ENCODE results near the gene FAXDC2. TPM values are rescaled to one million over a fixed set of nuclear protein-coding genes. Genes with fewer than 3 reads are reported as not detected.

The FAXDC2 gene
- total and polyA plus RNA-seq, 2 of the 8 experiments (the other 6 are each of a cell fraction or from before 2014, with no cell fraction given): 3.7 to 5.9 TPM

DNA sequence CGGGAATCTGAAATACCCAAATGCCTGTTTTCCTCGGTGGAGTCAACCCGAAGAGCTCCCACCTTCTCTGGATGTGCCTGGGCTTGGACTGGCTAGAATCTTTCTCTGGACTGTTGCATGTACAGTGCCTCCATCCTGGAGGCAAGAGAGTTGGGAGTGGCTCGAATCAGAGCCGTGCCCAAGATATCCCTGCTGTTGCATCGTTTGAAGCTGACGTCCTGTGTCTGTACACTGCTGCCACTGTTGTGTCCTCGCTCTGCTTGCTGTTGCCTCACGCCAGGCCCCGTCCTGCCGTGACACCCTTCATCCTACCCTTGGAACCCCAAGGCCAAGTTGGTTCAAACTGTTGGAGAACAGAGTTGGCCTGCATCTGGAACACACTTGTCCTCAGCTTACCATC, 35.4 kb downstream of the FAXDC2 start:
- ChIA-PET CTCF (ENCODE audit: partially characterized antibody) (interaction anchor here (1.6 to 3.4 kb wide), 2 partner anchors 9 to 165 kb away, joined by 3 to 12 read pairs; no protein-coding TSS in a partner anchor), POLR2A (ENCODE audit: partially characterized antibody) (interaction anchor here (1.0 kb wide), 1 partner anchor 27 kb away, joined by 3 read pairs; no protein-coding TSS in a partner anchor)
- H2AK5ac ChIP-seq (ENCODE audit: low read depth, low read length): no peak overlapping the region

More for the DNA sequence above, 35.4 kb downstream of the FAXDC2 start:
- Histone ChIP-seq H3K23me2 (ENCODE audit: low read depth, low read length) (no peaks in the 10 kb centered on the region), H3K9me3 (ENCODE audit: insufficient read depth in 2 of 2, low read depth in 1 of 2, low read length in 1 of 2) (no peaks in the 10 kb centered on the region), H4K91ac (replicated peaks; ENCODE audit: insufficient read length, low read length) (no peak overlapping the region), H3K27ac (ENCODE audit: low read depth, low read length) (no peak overlapping the region), H4K20me1 (replicated peaks in 1 of 2; ENCODE audit: control insufficient read depth in 1 of 2, insufficient read depth in 2 of 2, low read length in 2 of 2) (peaks cover 4 to 17% of the 10 kb centered on the region in 2 experiments), H3K23ac (ENCODE audit: insufficient read length) (no peak overlapping the region), H3K14ac (ENCODE audit: insufficient read length) (no peak overlapping the region), H3K56ac (replicated peaks; ENCODE audit: insufficient read length, low read depth, low read length) (no peak overlapping the region), H2BK120ac (replicated peaks; ENCODE audit: low read depth, low read length) (no peak overlapping the region), H3K79me2 (ENCODE audit: control insufficient read depth in 1 of 2, insufficient read depth in 2 of 2, low read length in 2 of 2) (peaks cover 0 to 8% of the 10 kb centered on the region in 2 experiments; a peak in 1 of 4 replicates), H3K4me2 (ENCODE audit: insufficient read depth in 1 of 2, low read depth in 2 of 2, low read length in 2 of 2) (no peak overlapping the region), H4K5ac (ENCODE audit: insufficient read length, low read depth, low read length) (no peak overlapping the region), H3K4me3 (ENCODE audit: extremely low read depth in 1 of 4, insufficient read depth in 2 of 4, low read depth in 3 of 4, low read length in 4 of 4) (no peak overlapping the region), H2BK15ac (ENCODE audit: low read length) (no peak overlapping the region), H2BK20ac (ENCODE audit: low read length) (no peak overlapping the region), H3K4ac (replicated peaks; ENCODE audit: insufficient read length, low read depth, low read length) (no peak overlapping the region), H4K8ac (ENCODE audit: extremely low read depth, insufficient read depth, low read length) (no peak overlapping the region), H2AFZ (ENCODE audit: low read length) (no peak overlapping the region), H3K18ac (ENCODE audit: extremely low read depth, low read length) (no peak overlapping the region), H3K79me1 (ENCODE audit: low read depth, low read length) (peaks cover 5% of the 10 kb centered on the region), H3K36me3 (ENCODE audit: control insufficient read depth in 2 of 4, insufficient read depth in 4 of 4, low read length in 3 of 4) (peaks cover 26 to 84% (median 60%) of the 10 kb centered on the region in 4 experiments), H3K9ac (replicated peaks in 1 of 4; ENCODE audit: extremely low read depth in 1 of 4, low read depth in 3 of 4, low read length in 3 of 4) (no peak overlapping the region), H2BK12ac (ENCODE audit: low read depth, low read length) (no peak overlapping the region), H3K4me1 (replicated peaks in 1 of 4; ENCODE audit: control insufficient read depth in 3 of 4, insufficient read depth in 4 of 4, low read length in 3 of 4) (peaks cover 0 to 2% (median 0%) of the 10 kb centered on the region in 4 experiments; a peak in 1 of 7 replicates), H2BK5ac (ENCODE audit: low read depth, low read length) (no peak overlapping the region), H3K27me3 (replicated peaks in 1 of 4; ENCODE audit: control insufficient read depth in 3 of 4, extremely low read depth in 1 of 4, insufficient read depth in 3 of 4, low read length in 3 of 4) (no peaks in the 10 kb centered on the region)
- FAIRE-seq (no peak), DNase-seq (ENCODE audit: low read depth in 1 of 2, low spot score in 2 of 2) (no peak)
- TF ChIP-seq GABPA (IDR thresholded peaks at IDR 0.05; ENCODE audit: borderline replicate concordance, insufficient read depth, low read length) (no peak), POLR2AphosphoS5 (IDR thresholded peaks at IDR 0.05; ENCODE audit: low read depth, low read length) (peak; percentile 41; the same call in 1 of the 2 replicates)
- 96% methylated on average over 11 of the region's 11 CpGs; no CpG with 5 or more reads in 1 of the 2 experiments for WGBS, 2 experiments (ENCODE audit: extremely low coverage in 1 of 2, insufficient coverage in 1 of 2, insufficient read length in 1 of 2, insufficient replicate concordance in 2 of 2, low coverage in 1 of 2, low lambda C conversion rate in 2 of 2, missing lambda C conversion rate in 1 of 2)
